Measurements from ENCODE around the gene LDLRAD3. TPM values are rescaled to one million over a fixed set of nuclear protein-coding genes. Genes with fewer than 3 reads are reported as not detected.

LDLRAD3 gene
- total RNA-seq, 1 donor from 2014 or later = 8.6 TPM

GRCh38 chr11:36019722-36020121 is 75.9 kb downstream of the LDLRAD3 start:
- no peaks in the 10 kb centered on the region for H3K27me3 Mint-ChIP-seq (ENCODE audit: low read depth)
- TF ChIP-seq, protein P1, sequence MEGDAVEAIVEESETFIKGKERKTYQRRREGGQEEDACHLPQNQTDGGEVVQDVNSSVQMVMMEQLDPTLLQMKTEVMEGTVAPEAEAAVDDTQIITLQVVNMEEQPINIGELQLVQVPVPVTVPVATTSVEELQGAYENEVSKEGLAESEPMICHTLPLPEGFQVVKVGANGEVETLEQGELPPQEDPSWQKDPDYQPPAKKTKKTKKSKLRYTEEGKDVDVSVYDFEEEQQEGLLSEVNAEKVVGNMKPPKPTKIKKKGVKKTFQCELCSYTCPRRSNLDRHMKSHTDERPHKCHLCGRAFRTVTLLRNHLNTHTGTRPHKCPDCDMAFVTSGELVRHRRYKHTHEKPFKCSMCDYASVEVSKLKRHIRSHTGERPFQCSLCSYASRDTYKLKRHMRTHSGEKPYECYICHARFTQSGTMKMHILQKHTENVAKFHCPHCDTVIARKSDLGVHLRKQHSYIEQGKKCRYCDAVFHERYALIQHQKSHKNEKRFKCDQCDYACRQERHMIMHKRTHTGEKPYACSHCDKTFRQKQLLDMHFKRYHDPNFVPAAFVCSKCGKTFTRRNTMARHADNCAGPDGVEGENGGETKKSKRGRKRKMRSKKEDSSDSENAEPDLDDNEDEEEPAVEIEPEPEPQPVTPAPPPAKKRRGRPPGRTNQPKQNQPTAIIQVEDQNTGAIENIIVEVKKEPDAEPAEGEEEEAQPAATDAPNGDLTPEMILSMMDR (IDR thresholded peaks at IDR 0.05) = no peak
- no peaks in the 10 kb centered on the region for H3K36me3 Mint-ChIP-seq (ENCODE audit: low read depth)
- no peak overlapping the region for H3K4me3 Mint-ChIP-seq (ENCODE audit: unreplicated experiment)
- no peak overlapping the region for H3K27ac Mint-ChIP-seq (ENCODE audit: unreplicated experiment)
- H3K4me1 Mint-ChIP-seq (ENCODE audit: low read depth) = peaks cover 27% of the 10 kb centered on the region
- no peaks in the 10 kb centered on the region for H3K9me3 Mint-ChIP-seq (ENCODE audit: low read depth)
- no peak for DNase-seq (ENCODE audit: low spot score)

- no peaks in the 10 kb centered on the region for H3K27me3 Mint-ChIP-seq (ENCODE audit: low read depth)
- no peaks in the 10 kb centered on the region for H3K36me3 Mint-ChIP-seq (ENCODE audit: low read depth)
- H3K4me3 Mint-ChIP-seq (ENCODE audit: unreplicated experiment) = no peak overlapping the region
- no peak overlapping the region for H3K27ac Mint-ChIP-seq (ENCODE audit: unreplicated experiment)
- TF ChIP-seq, protein P1 (IDR thresholded peaks at IDR 0.05) = no peak
- H3K4me1 Mint-ChIP-seq (ENCODE audit: low read depth) = peaks cover 13% of the 10 kb centered on the region
- H3K9me3 Mint-ChIP-seq (ENCODE audit: low read depth) = peaks cover 3% of the 10 kb centered on the region
- no peak for DNase-seq (ENCODE audit: low spot score)
Observed at GRCh38 chr11:36022882-36023281, 79.0 kb downstream of the LDLRAD3 start.

DNA sequence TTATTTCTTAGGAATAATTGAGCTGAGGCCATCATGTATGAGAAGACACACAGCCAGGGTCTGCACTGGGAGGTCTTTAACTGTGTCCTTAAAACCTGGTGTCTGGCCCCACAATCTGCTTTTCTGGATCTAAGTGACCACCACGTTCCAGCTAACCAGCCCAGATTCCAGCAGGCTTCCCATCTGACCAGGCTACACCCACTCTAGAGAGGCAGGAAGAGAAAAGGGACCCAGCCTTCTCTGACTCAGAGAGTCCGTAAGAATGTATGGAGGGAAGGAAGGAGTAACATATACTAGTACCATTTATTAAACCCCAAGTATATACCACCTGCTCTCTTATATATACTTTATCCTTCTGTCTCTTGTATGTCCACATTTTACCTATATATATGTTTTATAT is 80.1 kb downstream of the LDLRAD3 start:
- no peak overlapping the region for H3K4me3 Mint-ChIP-seq (ENCODE audit: unreplicated experiment)
- H3K27ac Mint-ChIP-seq (ENCODE audit: unreplicated experiment) = peak overlapping the region; percentile 20
- H3K4me1 Mint-ChIP-seq (ENCODE audit: low read depth) = peaks cover 11% of the 10 kb centered on the region
- no peaks in the 10 kb centered on the region for H3K27me3 Mint-ChIP-seq (ENCODE audit: low read depth)
- no peak for DNase-seq (ENCODE audit: low spot score)
- TF ChIP-seq, protein P1 (IDR thresholded peaks at IDR 0.05) = no peak
- H3K36me3 Mint-ChIP-seq (ENCODE audit: low read depth) = no peaks in the 10 kb centered on the region
- H3K9me3 Mint-ChIP-seq (ENCODE audit: low read depth) = peaks cover 3% of the 10 kb centered on the region

DNA sequence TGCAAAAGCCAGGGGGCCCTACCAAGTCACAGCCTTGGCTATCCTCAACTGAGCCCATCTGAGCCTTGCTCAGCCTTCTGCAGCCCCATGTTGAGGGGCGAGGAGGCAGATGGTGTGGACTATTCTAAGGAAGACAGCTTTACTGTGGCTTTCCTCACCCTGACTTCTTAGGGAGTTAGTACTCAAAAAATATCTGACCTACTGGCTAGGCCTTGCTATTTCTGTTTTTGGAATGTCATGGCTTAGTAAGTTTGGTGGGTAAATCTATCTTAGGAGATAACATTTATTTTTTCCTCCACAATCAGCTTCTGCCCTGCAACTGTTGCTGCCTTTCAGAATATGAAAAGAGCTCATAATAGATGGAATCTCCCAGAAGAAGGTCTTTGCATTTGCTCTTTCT is 80.9 kb downstream of the LDLRAD3 start:
- H3K27ac Mint-ChIP-seq (ENCODE audit: unreplicated experiment) = no peak overlapping the region
- peaks cover 3% of the 10 kb centered on the region for H3K9me3 Mint-ChIP-seq (ENCODE audit: low read depth)
- peaks cover 11% of the 10 kb centered on the region for H3K4me1 Mint-ChIP-seq (ENCODE audit: low read depth)
- H3K27me3 Mint-ChIP-seq (ENCODE audit: low read depth) = no peaks in the 10 kb centered on the region
- no peak for DNase-seq (ENCODE audit: low spot score)
- TF ChIP-seq, protein P1 (IDR thresholded peaks at IDR 0.05) = no peak
- no peaks in the 10 kb centered on the region for H3K36me3 Mint-ChIP-seq (ENCODE audit: low read depth)
- no peak overlapping the region for H3K4me3 Mint-ChIP-seq (ENCODE audit: unreplicated experiment)

DNA sequence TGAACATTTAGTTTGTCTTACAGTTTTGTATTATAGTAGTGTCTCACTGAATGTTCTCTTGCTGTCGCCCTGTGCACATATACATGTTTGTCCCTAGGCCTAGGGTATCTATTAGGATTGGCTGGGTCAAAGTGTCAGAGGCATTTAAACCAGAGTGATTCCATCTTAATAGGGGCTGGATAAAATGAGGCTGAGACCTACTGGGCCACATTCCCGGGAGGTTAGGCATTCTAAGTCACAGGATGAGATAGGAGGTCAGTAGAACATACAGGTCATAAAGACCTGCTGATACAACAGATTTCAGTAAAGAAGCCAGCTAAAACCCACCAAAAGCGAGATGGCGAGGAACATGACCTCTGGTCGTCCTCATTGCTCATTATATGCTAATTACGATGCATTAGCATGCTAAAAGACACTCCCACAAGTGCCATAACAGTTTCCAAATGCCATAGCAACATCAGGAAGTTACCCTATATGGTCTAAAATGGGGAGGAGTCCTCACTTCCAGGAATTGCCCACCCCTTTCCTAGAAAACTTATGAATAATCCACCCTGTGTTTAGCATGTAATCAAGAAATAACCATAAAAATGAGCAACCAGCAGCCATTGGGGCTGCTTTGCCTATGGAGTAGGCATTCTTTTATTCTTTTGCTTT is 82.6 kb downstream of the LDLRAD3 start:
- Mint-ChIP-seq H3K4me1 (ENCODE audit: low read depth) (peaks cover 27% of the 10 kb centered on the region), H3K27me3 (ENCODE audit: low read depth) (no peaks in the 10 kb centered on the region), H3K9me3 (ENCODE audit: low read depth) (peaks cover 3% of the 10 kb centered on the region), H3K36me3 (ENCODE audit: low read depth) (no peaks in the 10 kb centered on the region), H3K4me3 (ENCODE audit: unreplicated experiment) (no peak overlapping the region), H3K27ac (ENCODE audit: unreplicated experiment) (no peak overlapping the region)
- DNase-seq (ENCODE audit: low spot score) = no peak
- TF ChIP-seq, protein P1 (IDR thresholded peaks at IDR 0.05) = no peak
